Sigmoid colon (tissue), 3 donors: ENCODE measurements around the gene TUBGCP4.

Experiments
- CTCF ChIP-seq, 4 experiments: fragments of 450-650 bp in 3 of 4; fragments of 200-600 bp in 1 of 4; IDR thresholded peaks; one replicate each; pipeline ENCODE4 v1.5.1; 2016 to 2019; ENCODE audit warnings: antibody characterized with exemption in 4 of 4, mild to moderate bottlenecking in 3 of 4, moderate library complexity in 2 of 4
- POLR2A ChIP-seq, 2 donors: fragments of 450-650 bp; IDR thresholded peaks; one replicate each; pipeline ENCODE4 v1.6.1; 2016; ENCODE audit warnings: antibody characterized with exemption in 2 of 2, mild to moderate bottlenecking in 2 of 2, moderate library complexity in 2 of 2

- no peak for TF ChIP-seq CTCF (IDR thresholded peaks at IDR 0.05)
- no peak for TF ChIP-seq POLR2A (IDR thresholded peaks at IDR 0.05)
These were observed 37.9 kb downstream of the TUBGCP4 start for GRCh38 chr15:43408789-43409188.
